Naive thymus-derived CD8-positive, alpha-beta T cell (primary cell): ENCODE measurements around the gene C16orf86. TPM values are rescaled to one million over a fixed set of nuclear protein-coding genes. Genes with fewer than 3 reads are reported as not detected.

Source experiments
- ATAC-seq, 2 donors: fragments of 150-1000 bp; cut with Tn5 transposase in 1 of 2; sonication (Bioruptor Pico), chemical (Tn5 transposase) in 1 of 2; 1 replicate in 1 of 2; 2 replicates in 1 of 2; pipeline ENCODE4 v1.10.0; 2021; ENCODE audit warnings: mild to moderate bottlenecking in 2 of 2, moderate library complexity in 2 of 2
- POLR2A ChIA-PET: fragments of 350-600 bp; sonication (Branson Sonifier 250); formaldehyde crosslinking; loops from one replicate; lab custom pipeline; 2021; ENCODE audit warnings: antibody characterized with exemption; lab: Charles Lee
- DNase-seq, 10 donors: peaks; one replicate each; pipeline versions ENCODE4 v3.0.0 to v3.0.0-alpha.2; 2020 to 2022
- H3K27ac Mint-ChIP-seq, 10 donors: one replicate each; pipeline ENCODE4 v1.8.0; 2020 to 2022; ENCODE audit warnings: mild to moderate bottlenecking in 10 of 10, mixed read lengths in 10 of 10, moderate library complexity in 4 of 10, inconsistent platforms in 1 of 10
- H3K27me3 Mint-ChIP-seq, 5 donors: one replicate each; pipeline ENCODE4 v1.8.0; 2021 to 2022; ENCODE audit warnings: mixed read lengths in 5 of 5
- H3K36me3 Mint-ChIP-seq, 3 donors: one replicate each; pipeline ENCODE4 v1.8.0; 2020 to 2022; ENCODE audit warnings: mixed read lengths in 3 of 3, mild to moderate bottlenecking in 2 of 3, inconsistent platforms in 1 of 3
- H3K4me1 Mint-ChIP-seq, 4 donors: one replicate each; pipeline ENCODE4 v1.8.0; 2021 to 2022; ENCODE audit warnings: mixed read lengths in 4 of 4
- H3K4me3 Mint-ChIP-seq, 10 donors: one replicate each; pipeline ENCODE4 v1.8.0; 2020 to 2022; ENCODE audit warnings: mild to moderate bottlenecking in 10 of 10, mixed read lengths in 10 of 10, moderate library complexity in 6 of 10, inconsistent platforms in 1 of 10
- H3K9me3 Mint-ChIP-seq, 9 donors: one replicate each; pipeline ENCODE4 v1.8.0; 2020 to 2022; ENCODE audit warnings: mixed read lengths in 9 of 9, mild to moderate bottlenecking in 3 of 9, inconsistent platforms in 1 of 9, moderate library complexity in 1 of 9
- polyA plus RNA-seq, 3 donors: library from polyadenylated mRNA; unstranded; fragments of 300-500 nt; fragmentation: Illumina TruSeq; gene quantifications; one replicate each; pipeline ENCODE4 v1.2.3, GENCODE V29; 2021
- total RNA-seq, 8 experiments: library from RNA in 2 of 8; stranded (reverse) in 2 of 8; gene quantifications; one replicate each; pipeline ENCODE4 v1.2.3 and lab custom pipeline; 2021 to 2026

The C16orf86 gene
- total and polyA plus RNA-seq, 5 experiments from 2014 or later: 4.3 to 6.1 (median 4.7) TPM

- POLR2A ChIA-PET: interaction anchor here (0.9 to 7.2 kb wide), 5 partner anchors 11 to 111 kb away, joined by 3 to 125 read pairs (median 82); partner anchors contain the start of genes ACD, CTCF and PARD6A
- Mint-ChIP-seq H3K27me3 (no peaks in the 10 kb centered on the region), H3K36me3 (peaks cover 0 to 39% (median 4%) of the 10 kb centered on the region in 3 donors), H3K4me3 (peak overlapping the region in 2 of 10 donors; percentile 19 to 56), H3K4me1 (peaks cover 12 to 41% (median 25%) of the 10 kb centered on the region in 4 donors), H3K9me3 (no peaks in the 10 kb centered on the region), H3K27ac (peak overlapping the region in 2 of 10 donors; percentile 22 to 45)
- no peak for ATAC-seq
- DNase-seq: no peak
These were observed 18.4 kb upstream of the C16orf86 start for GRCh38 chr16:67648088-67648763.

GRCh38 chr16:67648764-67649407, 17.7 kb upstream of the C16orf86 start:
- H3K27me3 Mint-ChIP-seq: no peaks in the 10 kb centered on the region
- no peak for DNase-seq
- H3K36me3 Mint-ChIP-seq: peaks cover 0 to 39% (median 4%) of the 10 kb centered on the region in 3 donors
- H3K4me1 Mint-ChIP-seq: peaks cover 12 to 41% (median 25%) of the 10 kb centered on the region in 4 donors
- peak overlapping the region in 2 of 10 donors; percentile 19 to 56 for H3K4me3 Mint-ChIP-seq
- no peak for ATAC-seq
- no peaks in the 10 kb centered on the region for H3K9me3 Mint-ChIP-seq
- peak overlapping the region in 3 of 10 donors; percentile 12 to 59 (median 45) for H3K27ac Mint-ChIP-seq
- POLR2A ChIA-PET: interaction anchor here (0.9 to 6.5 kb wide), 2 partner anchors 10 to 15 kb away, joined by 5 to 82 read pairs; partner anchors contain the start of genes ACD and PARD6A

- Mint-ChIP-seq H3K27me3 (no peaks in the 10 kb centered on the region), H3K9me3 (no peaks in the 10 kb centered on the region), H3K36me3 (peaks cover 0 to 42% (median 4%) of the 10 kb centered on the region in 3 donors), H3K27ac (peak overlapping the region in 3 of 10 donors; percentile 17 to 59 (median 28)), H3K4me3 (no peak overlapping the region), H3K4me1 (peaks cover 10 to 37% (median 22%) of the 10 kb centered on the region in 4 donors)
- ATAC-seq: no peak
- no peak for DNase-seq
- POLR2A ChIA-PET: interaction anchor here (6.5 kb wide), 1 partner anchor 9 kb away, joined by 82 read pairs; the partner anchor contains the start of genes ACD and PARD6A
These were observed 17.1 kb upstream of the C16orf86 start for GRCh38 chr16:67649494-67649931.

- Mint-ChIP-seq H3K27me3 (no peaks in the 10 kb centered on the region), H3K4me1 (peaks cover 9 to 34% (median 22%) of the 10 kb centered on the region in 4 donors), H3K27ac (peak overlapping the region in 8 of 10 donors; percentile 19 to 85 (median 44)), H3K9me3 (no peaks in the 10 kb centered on the region), H3K4me3 (peak overlapping the region in 2 of 10 donors; percentile 39 to 59), H3K36me3 (peaks cover 0 to 47% (median 4%) of the 10 kb centered on the region in 3 donors)
- ATAC-seq (no peak), DNase-seq (no peak)
- POLR2A ChIA-PET: no interaction called here
These were observed 16.6 kb upstream of the C16orf86 start for GRCh38 chr16:67650023-67650422.

- peak overlapping the region in 7 of 10 donors; percentile 10 to 85 (median 78) for H3K27ac Mint-ChIP-seq
- H3K27me3 Mint-ChIP-seq: no peaks in the 10 kb centered on the region
- POLR2A ChIA-PET: interaction anchor here (1.2 to 1.4 kb wide), 3 partner anchors 9 to 103 kb away, joined by 5 to 7 read pairs (median 6); partner anchors contain the start of gene ACD
- peaks cover 7 to 34% (median 22%) of the 10 kb centered on the region in 4 donors for H3K4me1 Mint-ChIP-seq
- ATAC-seq (no peak), DNase-seq (no peak)
- H3K9me3 Mint-ChIP-seq: no peaks in the 10 kb centered on the region
- no peak overlapping the region for H3K4me3 Mint-ChIP-seq
- H3K36me3 Mint-ChIP-seq: peaks cover 0 to 56% (median 10%) of the 10 kb centered on the region in 3 donors
These were observed 15.6 kb upstream of the C16orf86 start for GRCh38 chr16:67651039-67651438.

GRCh38 chr16:67651847-67652246, 14.8 kb upstream of the C16orf86 start:
- ATAC-seq (no peak), DNase-seq (no peak)
- Mint-ChIP-seq H3K4me1 (peaks cover 4 to 30% (median 19%) of the 10 kb centered on the region in 4 donors), H3K27me3 (no peaks in the 10 kb centered on the region), H3K36me3 (peaks cover 0 to 57% (median 10%) of the 10 kb centered on the region in 3 donors), H3K27ac (peak overlapping the region in 8 of 10 donors; percentile 31 to 84 (median 56)), H3K9me3 (no peaks in the 10 kb centered on the region), H3K4me3 (no peak overlapping the region)
- POLR2A ChIA-PET: interaction anchor here (1.3 to 1.4 kb wide), 2 partner anchors 13 to 104 kb away, joined by 5 to 7 read pairs; no protein-coding TSS in a partner anchor

GRCh38 chr16:67652578-67653127, 14.0 kb upstream of the C16orf86 start:
- Mint-ChIP-seq H3K27me3 (no peaks in the 10 kb centered on the region), H3K4me1 (peaks cover 7 to 28% (median 17%) of the 10 kb centered on the region in 4 donors), H3K36me3 (peaks cover 0 to 53% (median 10%) of the 10 kb centered on the region in 3 donors), H3K27ac (peak overlapping the region in 1 of 10 donors; percentile 71), H3K4me3 (no peak overlapping the region), H3K9me3 (no peaks in the 10 kb centered on the region)
- ATAC-seq: no peak
- POLR2A ChIA-PET: interaction anchor here (1.4 kb wide), 1 partner anchor 13 kb away, joined by 7 read pairs; no protein-coding TSS in a partner anchor
- DNase-seq: no peak

- DNase-seq (no peak), ATAC-seq (no peak)
- Mint-ChIP-seq H3K36me3 (peaks cover 0 to 57% (median 10%) of the 10 kb centered on the region in 3 donors), H3K9me3 (no peaks in the 10 kb centered on the region), H3K4me3 (no peak overlapping the region), H3K27ac (no peak overlapping the region), H3K4me1 (peaks cover 7 to 34% (median 17%) of the 10 kb centered on the region in 4 donors), H3K27me3 (no peaks in the 10 kb centered on the region)
- POLR2A ChIA-PET: no interaction called here
These were observed 13.4 kb upstream of the C16orf86 start for GRCh38 chr16:67653128-67653788.

GRCh38 chr16:67653789-67654402, 12.7 kb upstream of the C16orf86 start:
- DNase-seq: peak in 1 of 10 donors; percentile 55
- no peaks in the 10 kb centered on the region for H3K27me3 Mint-ChIP-seq
- H3K9me3 Mint-ChIP-seq: no peaks in the 10 kb centered on the region
- no peak for ATAC-seq
- H3K4me3 Mint-ChIP-seq: no peak overlapping the region
- peak overlapping the region in 3 of 10 donors; percentile 5 to 47 (median 11) for H3K27ac Mint-ChIP-seq
- POLR2A ChIA-PET: no interaction called here
- H3K36me3 Mint-ChIP-seq: peaks cover 0 to 51% (median 10%) of the 10 kb centered on the region in 3 donors
- H3K4me1 Mint-ChIP-seq: peaks cover 10 to 37% (median 19%) of the 10 kb centered on the region in 4 donors

GRCh38 chr16:67654403-67654911, 12.2 kb upstream of the C16orf86 start:
- no peak for DNase-seq
- H3K27me3 Mint-ChIP-seq: no peaks in the 10 kb centered on the region
- H3K9me3 Mint-ChIP-seq: no peaks in the 10 kb centered on the region
- ATAC-seq: no peak
- peak overlapping the region in 1 of 10 donors; percentile 11 for H3K27ac Mint-ChIP-seq
- POLR2A ChIA-PET: no interaction called here
- H3K36me3 Mint-ChIP-seq: peaks cover 0 to 46% (median 10%) of the 10 kb centered on the region in 3 donors
- no peak overlapping the region for H3K4me3 Mint-ChIP-seq
- peaks cover 13 to 43% (median 23%) of the 10 kb centered on the region in 4 donors for H3K4me1 Mint-ChIP-seq

GRCh38 chr16:67655363-67655762, 11.3 kb upstream of the C16orf86 start:
- Mint-ChIP-seq H3K9me3 (no peaks in the 10 kb centered on the region), H3K27ac (peak overlapping the region in 9 of 10 donors; percentile 0 to 87 (median 70)), H3K36me3 (peaks cover 0 to 39% (median 9%) of the 10 kb centered on the region in 3 donors), H3K4me3 (peak overlapping the region in 1 of 10 donors; percentile 47), H3K4me1 (peaks cover 10 to 44% (median 24%) of the 10 kb centered on the region in 4 donors), H3K27me3 (no peaks in the 10 kb centered on the region)
- POLR2A ChIA-PET: interaction anchor here (1.4 to 6.6 kb wide), 2 partner anchors 9 to 134 kb away, joined by 3 to 82 read pairs; partner anchors contain the start of gene CARMIL2
- DNase-seq (no peak), ATAC-seq (no peak)
